K562 (cell line): ENCODE measurements around the gene RAB4B. TPM values are rescaled to one million over a fixed set of nuclear protein-coding genes. Genes with fewer than 3 reads are reported as not detected.
A peak's percentile ranks its signal among the peaks of the same experiment; 100 is the strongest.

Experiments
- CBFB ChIP-seq: sonication (generic); formaldehyde crosslinking; IDR thresholded peaks from 2 replicates; pipeline ENCODE4 v1.4.0; 2020; ENCODE audit warnings: mild to moderate bottlenecking, missing genetic modification reagents
- CHD7 ChIP-seq: fragments of 200-600 bp; sonication (generic); IDR thresholded peaks from one replicate; pipeline ENCODE4 v1.6.1; 2012; ENCODE audit warnings: mild to moderate bottlenecking, low read depth, low read length, inconsistent platforms
- ELK1 ChIP-seq: sonication (generic); formaldehyde crosslinking; IDR thresholded peaks from 2 replicates; pipeline ENCODE4 v1.8.1; 2022; ENCODE audit warnings: missing genetic modification reagents
- HINFP ChIP-seq: fragments of 450-650 bp; conservative IDR thresholded peaks from 2 replicates; pipeline ENCODE4 v1.6.1; 2016; ENCODE audit warnings: missing genetic modification characterization, low read depth, mild to moderate bottlenecking, control low read depth, missing compliant biosample characterization
- KAT7 ChIP-seq: sonication (generic); formaldehyde crosslinking; IDR thresholded peaks from 2 replicates; pipeline ENCODE4 v1.8.0; 2022; ENCODE audit warnings: missing genetic modification reagents, mild to moderate bottlenecking, borderline replicate concordance
- MXD1 ChIP-seq: fragments of 250-450 bp; sonication (Bioruptor Pico); IDR thresholded peaks from 2 replicates; pipeline ENCODE4 v1.8.0; 2021; ENCODE audit warnings: borderline replicate concordance, mild to moderate bottlenecking, moderate library complexity; ENCODE audit not compliant: poor library complexity, severe bottlenecking
- ZBTB33 ChIP-seq: sonication (generic); formaldehyde crosslinking; IDR thresholded peaks from 2 replicates; pipeline ENCODE4 v1.8.1; 2023; ENCODE audit warnings: mild to moderate bottlenecking, missing genetic modification reagents
- ZFP36 ChIP-seq: fragments of 150-350 bp; IDR thresholded peaks from 2 replicates; pipeline ENCODE4 v1.6.1; 2018; ENCODE audit warnings: low read length, low read depth; ENCODE audit not compliant: partially characterized antibody
- polyA plus RNA-seq, 8 experiments: library from polyadenylated mRNA; depleted of rRNA in 4 of 8; stranded (reverse) in 5 of 8; unstranded in 3 of 8; fragments of >200 nt; fragmentation: Nextera tagmentation in 2 of 8; fragmentation: Illumina TruSeq in 1 of 8; extraction: Ambion mirVana in 2 of 8; extraction: Trizol in 1 of 8; gene quantifications; 2 replicates each; pipeline versions ENCODE4 v1.2.1 to v1.2.3, GENCODE V29; 2011 to 2014; ENCODE audit warnings: inconsistent platforms in 1 of 8, missing spikeins in 1 of 8
- total RNA-seq, 7 experiments: library from RNA; depleted of rRNA in 6 of 7; stranded (reverse); fragments of >200 nt in 6 of 7; fragmentation: Illumina TruSeq in 2 of 7; extraction: Trizol in 2 of 7; gene quantifications; 2 replicates each; pipeline versions ENCODE4 v1.2.1 to v1.2.3, GENCODE V29; 2011 to 2021; ENCODE audit warnings: low replicate concordance in 1 of 7

RAB4B gene
- total and polyA plus RNA-seq, 9 of the 15 experiments (the other 6 are each of a cell fraction or from before 2014, with no cell fraction given) = 0.28 to 20.4 (median 9.0) TPM

- TF ChIP-seq HINFP (tag) (0 out of 2 replicates have a peak, but pooled peaks have one; percentile 26), ZBTB33 (0 out of 2 replicates have a peak, but pooled peaks have one; percentile 51), ZFP36 (no peak), KAT7 (CRISPR knock-in tag) (peak; percentile 56; the same call in 1 of the 2 replicates), CBFB (CRISPR knock-in tag) (no peak), CHD7 (no peak), MXD1 (CRISPR knock-in tag) (no peak), ELK1 (CRISPR knock-in tag) (no peak)
Observed at GRCh38 chr19:40811478-40812341, 33.7 kb downstream of the RAB4B start (continued).
